ENCODE results near the gene DEAF1.

Gene DEAF1

GRCh38 chr11:623999-624704 lies 70.9 kb downstream of the DEAF1 start:
- H3K4me3 ChIP-seq (ENCODE audit: low read length), result no peak overlapping the region
- no peaks in the 10 kb centered on the region for H3K9me3 ChIP-seq (ENCODE audit: insufficient read depth, low read depth, low read length)
- peaks cover 35% of the 10 kb centered on the region for H3K27me3 ChIP-seq (ENCODE audit: insufficient read depth, low read length)
- H3K36me3 ChIP-seq (ENCODE audit: insufficient read depth, low read depth, low read length), result no peaks in the 10 kb centered on the region
- H3K27ac ChIP-seq (ENCODE audit: low read length), result no peak overlapping the region
- H3K4me1 ChIP-seq (ENCODE audit: insufficient read depth, low read length), result no peaks in the 10 kb centered on the region
- no peak overlapping the region for H3K9ac ChIP-seq (ENCODE audit: low read depth, low read length)

GRCh38 chr11:623349-623869 lies 71.6 kb downstream of the DEAF1 start:
- H3K27me3 ChIP-seq (ENCODE audit: insufficient read depth, low read length), result peaks cover 28% of the 10 kb centered on the region
- no peaks in the 10 kb centered on the region for H3K36me3 ChIP-seq (ENCODE audit: insufficient read depth, low read depth, low read length)
- H3K4me3 ChIP-seq (ENCODE audit: low read length), result no peak overlapping the region
- H3K9ac ChIP-seq (ENCODE audit: low read depth, low read length), result no peak overlapping the region
- no peak overlapping the region for H3K27ac ChIP-seq (ENCODE audit: low read length)
- no peaks in the 10 kb centered on the region for H3K4me1 ChIP-seq (ENCODE audit: insufficient read depth, low read length)
- H3K9me3 ChIP-seq (ENCODE audit: insufficient read depth, low read depth, low read length), result no peaks in the 10 kb centered on the region

- Histone ChIP-seq H3K4me1 (ENCODE audit: insufficient read depth, low read length) (no peaks in the 10 kb centered on the region), H3K9me3 (ENCODE audit: insufficient read depth, low read depth, low read length) (no peaks in the 10 kb centered on the region), H3K27me3 (ENCODE audit: insufficient read depth, low read length) (peaks cover 16% of the 10 kb centered on the region), H3K9ac (ENCODE audit: low read depth, low read length) (no peak overlapping the region), H3K36me3 (ENCODE audit: insufficient read depth, low read depth, low read length) (no peaks in the 10 kb centered on the region), H3K4me3 (ENCODE audit: low read length) (no peak overlapping the region), H3K27ac (ENCODE audit: low read length) (no peak overlapping the region)
Measured at GRCh38 chr11:621838-622237, 73.2 kb downstream of the DEAF1 start.

GRCh38 chr11:620935-621814 lies 73.8 kb downstream of the DEAF1 start:
- H3K27ac ChIP-seq (ENCODE audit: low read length), result no peak overlapping the region
- H3K27me3 ChIP-seq (ENCODE audit: insufficient read depth, low read length), result peaks cover 10% of the 10 kb centered on the region; the same call in 1 of the 2 replicates
- H3K9ac ChIP-seq (ENCODE audit: low read depth, low read length), result no peak overlapping the region
- no peaks in the 10 kb centered on the region for H3K36me3 ChIP-seq (ENCODE audit: insufficient read depth, low read depth, low read length)
- H3K9me3 ChIP-seq (ENCODE audit: insufficient read depth, low read depth, low read length), result no peaks in the 10 kb centered on the region
- H3K4me3 ChIP-seq (ENCODE audit: low read length), result no peak overlapping the region
- no peaks in the 10 kb centered on the region for H3K4me1 ChIP-seq (ENCODE audit: insufficient read depth, low read length)

GRCh38 chr11:620201-620600 lies 74.8 kb downstream of the DEAF1 start:
- H3K4me1 ChIP-seq (ENCODE audit: insufficient read depth, low read length), result no peaks in the 10 kb centered on the region
- H3K9ac ChIP-seq (ENCODE audit: low read depth, low read length), result no peak overlapping the region
- H3K9me3 ChIP-seq (ENCODE audit: insufficient read depth, low read depth, low read length), result no peaks in the 10 kb centered on the region
- no peaks in the 10 kb centered on the region for H3K36me3 ChIP-seq (ENCODE audit: insufficient read depth, low read depth, low read length)
- peaks cover under 1% of the 10 kb centered on the region; the same call in 1 of the 2 replicates for H3K27me3 ChIP-seq (ENCODE audit: insufficient read depth, low read length)
- no peak overlapping the region for H3K27ac ChIP-seq (ENCODE audit: low read length)
- H3K4me3 ChIP-seq (ENCODE audit: low read length), result no peak overlapping the region

GRCh38 chr11:619628-620050 lies 75.4 kb downstream of the DEAF1 start:
- Histone ChIP-seq H3K9ac (ENCODE audit: low read depth, low read length) (no peak overlapping the region), H3K27ac (ENCODE audit: low read length) (no peak overlapping the region), H3K4me3 (ENCODE audit: low read length) (no peak overlapping the region), H3K36me3 (ENCODE audit: insufficient read depth, low read depth, low read length) (no peaks in the 10 kb centered on the region), H3K4me1 (ENCODE audit: insufficient read depth, low read length) (no peaks in the 10 kb centered on the region), H3K9me3 (ENCODE audit: insufficient read depth, low read depth, low read length) (no peaks in the 10 kb centered on the region), H3K27me3 (ENCODE audit: insufficient read depth, low read length) (no peaks in the 10 kb centered on the region)

GRCh38 chr11:618856-619627 lies 76.0 kb downstream of the DEAF1 start:
- H3K9ac ChIP-seq (ENCODE audit: low read depth, low read length), result no peak overlapping the region

GRCh38 chr11:617912-618682 lies 76.9 kb downstream of the DEAF1 start:
- no peaks in the 10 kb centered on the region for H3K4me1 ChIP-seq (ENCODE audit: insufficient read depth, low read length)
- no peak overlapping the region for H3K9ac ChIP-seq (ENCODE audit: low read depth, low read length)
- H3K36me3 ChIP-seq (ENCODE audit: insufficient read depth, low read depth, low read length), result 0 out of 2 replicates have a peak, but pooled peaks cover 1% of the 10 kb centered on the region

More at GRCh38 chr11:618856-619627, 76.0 kb downstream of the DEAF1 start:
- Histone ChIP-seq H3K36me3 (ENCODE audit: insufficient read depth, low read depth, low read length) (no peaks in the 10 kb centered on the region), H3K4me1 (ENCODE audit: insufficient read depth, low read length) (no peaks in the 10 kb centered on the region), H3K27me3 (ENCODE audit: insufficient read depth, low read length) (no peaks in the 10 kb centered on the region), H3K4me3 (ENCODE audit: low read length) (no peak overlapping the region), H3K27ac (ENCODE audit: low read length) (no peak overlapping the region), H3K9me3 (ENCODE audit: insufficient read depth, low read depth, low read length) (no peaks in the 10 kb centered on the region)

GRCh38 chr11:617199-617911 lies 77.7 kb downstream of the DEAF1 start:
- Histone ChIP-seq H3K27ac (ENCODE audit: low read length) (no peak overlapping the region), H3K9ac (ENCODE audit: low read depth, low read length) (no peak overlapping the region), H3K9me3 (ENCODE audit: insufficient read depth, low read depth, low read length) (no peaks in the 10 kb centered on the region), H3K4me3 (ENCODE audit: low read length) (no peak overlapping the region), H3K27me3 (ENCODE audit: insufficient read depth, low read length) (no peaks in the 10 kb centered on the region), H3K36me3 (ENCODE audit: insufficient read depth, low read depth, low read length) (peaks cover 8% of the 10 kb centered on the region; the same call in 1 of the 2 replicates), H3K4me1 (ENCODE audit: insufficient read depth, low read length) (no peaks in the 10 kb centered on the region)

More at GRCh38 chr11:617912-618682, 76.9 kb downstream of the DEAF1 start:
- Histone ChIP-seq H3K27me3 (ENCODE audit: insufficient read depth, low read length) (no peaks in the 10 kb centered on the region), H3K4me3 (ENCODE audit: low read length) (no peak overlapping the region), H3K27ac (ENCODE audit: low read length) (no peak overlapping the region), H3K9me3 (ENCODE audit: insufficient read depth, low read depth, low read length) (no peaks in the 10 kb centered on the region)

- Histone ChIP-seq H3K9me3 (ENCODE audit: insufficient read depth, low read depth, low read length) (no peaks in the 10 kb centered on the region), H3K27ac (ENCODE audit: low read length) (no peak overlapping the region), H3K4me3 (ENCODE audit: low read length) (peak overlapping the region; percentile 76; the same call in 1 of the 2 replicates), H3K27me3 (ENCODE audit: insufficient read depth, low read length) (no peaks in the 10 kb centered on the region), H3K9ac (ENCODE audit: low read depth, low read length) (peak overlapping the region; percentile 84; the same call in 1 of the 2 replicates), H3K4me1 (ENCODE audit: insufficient read depth, low read length) (no peaks in the 10 kb centered on the region), H3K36me3 (ENCODE audit: insufficient read depth, low read depth, low read length) (peaks cover 16% of the 10 kb centered on the region)
Measured at GRCh38 chr11:616320-617198, 78.5 kb downstream of the DEAF1 start.

Measured in iPS-20b (cell line).